HepG2 (cell line): ENCODE data around the gene CDC40. TPM values are rescaled to one million over a fixed set of nuclear protein-coding genes. Genes with fewer than 3 reads are reported as not detected.

Experiments used
- ATAC-seq: fragments of 200-7000 bp; cut with Tn5 transposase; 3 replicates; pipeline ENCODE4 v1.9.1; 2020; ENCODE audit warnings: mild to moderate bottlenecking, moderate library complexity
- BruUV-seq: library from RNA; stranded (reverse); fragments of 400-500 nt; replicated peaks from 2 replicates; lab custom pipeline; 2021; lab: Mats Ljungman, UMichigan
- CTCF ChIA-PET: fragments of 300-600 bp; formaldehyde crosslinking; extraction: SDS; loops from one replicate; lab custom pipeline; 2021; ENCODE audit warnings: low total read pairs, inconsistent platforms, low intra/inter-chr PET ratio; lab: Yijun Ruan, JAX
- POLR2A ChIA-PET: fragments of 350-600 bp; sonication (Branson Sonifier 250); formaldehyde crosslinking; loops from one replicate; lab custom pipeline; 2020; ENCODE audit warnings: antibody characterized with exemption, inconsistent platforms; lab: Yijun Ruan, JAX
- DNase-seq: peaks from one replicate; pipeline ENCODE4 v3.0.0-alpha.2; 2015; ENCODE audit warnings: low spot score
- FAIRE-seq: peaks from 3 replicates; lab custom pipeline; 2011; peaks lifted over from hg19 to GRCh38; lab: Jason Lieb, UNC
- H2AFZ ChIP-seq: one replicate; pipeline ENCODE4 v1.6.1; 2011; ENCODE audit warnings: low read length, inconsistent platforms
- H3K27ac ChIP-seq: fragments of 300-600 bp; 3 replicates; pipeline ENCODE4 v1.8.0; 2011; ENCODE audit warnings: mixed run types, mild to moderate bottlenecking, mixed read lengths, low read length, inconsistent platforms; ENCODE audit not compliant: insufficient read depth; ENCODE audit errors: extremely low read length
- H3K27me3 ChIP-seq, 2 experiments: fragments of 200-600 bp in 1 of 2; 2 replicates in 1 of 2; 3 replicates in 1 of 2; pipeline versions ENCODE4 v1.6.0 to v1.8.0; 2011; ENCODE audit warnings: low read length in 2 of 2, mild to moderate bottlenecking in 2 of 2, moderate library complexity in 2 of 2, inconsistent platforms in 1 of 2; ENCODE audit not compliant: insufficient read depth in 2 of 2, control insufficient read depth in 1 of 2
- H3K36me3 ChIP-seq, 2 experiments: fragments of 200-600 bp in 1 of 2; replicated peaks in 1 of 2; 2 replicates in 1 of 2; 3 replicates in 1 of 2; pipeline versions ENCODE4 v1.5.1 to v1.8.0; 2011; ENCODE audit warnings: low read length in 2 of 2, inconsistent platforms in 1 of 2; ENCODE audit not compliant: insufficient read depth in 2 of 2, control insufficient read depth in 1 of 2
- H3K4me1 ChIP-seq: 2 replicates; pipeline ENCODE4 v1.5.1; 2012; ENCODE audit warnings: low read length, inconsistent platforms; ENCODE audit not compliant: insufficient read depth
- H3K4me2 ChIP-seq: 2 replicates; pipeline ENCODE4 v1.6.0; 2011; ENCODE audit warnings: low read depth, low read length, inconsistent platforms
- H3K4me3 ChIP-seq, 3 experiments: fragments of 200-600 bp in 1 of 3; sonication (generic), shearing (Covaris generic) in 1 of 3; replicated peaks in 1 of 3; 2 replicates each; pipeline ENCODE4 v1.5.1; 2011 to 2016; ENCODE audit warnings: low read length in 3 of 3, inconsistent platforms in 2 of 3, low read depth in 2 of 3, mild to moderate bottlenecking in 2 of 3, control low read depth in 1 of 3, mixed read lengths in 1 of 3; ENCODE audit not compliant: insufficient read depth in 1 of 3
- H3K79me2 ChIP-seq: one replicate; pipeline ENCODE4 v1.6.1; 2011; ENCODE audit warnings: low read length, inconsistent platforms; ENCODE audit not compliant: insufficient read depth
- H3K9ac ChIP-seq: 2 replicates; pipeline ENCODE4 v1.6.0; 2011; ENCODE audit warnings: mild to moderate bottlenecking, low read depth, low read length, inconsistent platforms; ENCODE audit not compliant: insufficient read depth
- H3K9me3 ChIP-seq: 2 replicates; pipeline ENCODE4 v1.5.1; 2012; ENCODE audit warnings: mild to moderate bottlenecking, low read length
- H4K20me1 ChIP-seq: 2 replicates; pipeline ENCODE4 v1.6.0; 2011; ENCODE audit warnings: inconsistent platforms, mild to moderate bottlenecking, low read length, moderate library complexity; ENCODE audit not compliant: insufficient read depth
- ATF5 ChIP-seq: sonication (generic); formaldehyde crosslinking; IDR thresholded peaks from 2 replicates; pipeline ENCODE4 v1.4.0; 2020; ENCODE audit warnings: mild to moderate bottlenecking, low read depth, missing genetic modification reagents
- EHMT2 ChIP-seq: fragments of 200-600 bp; sonication (generic); IDR thresholded peaks from 2 replicates; pipeline ENCODE4 v1.7.0; 2017; ENCODE audit warnings: antibody characterized with exemption, low read depth, low read length, borderline replicate concordance
- RELA ChIP-seq: sonication (generic); formaldehyde crosslinking; IDR thresholded peaks from 2 replicates; pipeline ENCODE4 v1.4.0; 2020; ENCODE audit warnings: missing genetic modification reagents
- STAG1 ChIP-seq: sonication (generic); formaldehyde crosslinking; IDR thresholded peaks from 2 replicates; pipeline ENCODE4 v1.4.0; 2020; ENCODE audit warnings: missing genetic modification reagents
- THYN1 ChIP-seq: sonication (generic); formaldehyde crosslinking; IDR thresholded peaks from 2 replicates; pipeline ENCODE4 v1.8.1; 2023; ENCODE audit warnings: low read depth, mild to moderate bottlenecking, moderate library complexity, missing genetic modification reagents, borderline replicate concordance
- WGBS: methylation state at CpG from one replicate; pipeline ENCODE4 v1.1.6; 2017; ENCODE audit warnings: low lambda C conversion rate; 5-methylcytosine and 5-hydroxymethylcytosine counted together
- in situ Hi-C: cut with HindIII; loops from 2 replicates; pipeline ENCODE4 v1.10.0; 2017; ENCODE audit warnings: low pct_unique_long_range_greater_than_20kb; ENCODE audit not compliant: extremely low pct_ligation_motif_present
- intact Hi-C: fragments of 100-400 bp; cut with micrococcal nuclease; formaldehyde crosslinking; loops from one replicate; pipeline ENCODE4 v1.10.0; 2022; ENCODE audit not compliant: unreplicated experiment
- polyA plus RNA-seq, 8 experiments: library from polyadenylated mRNA; depleted of rRNA in 3 of 8; stranded (reverse) in 7 of 8; unstranded in 1 of 8; fragments of >200 nt; fragmentation: Illumina TruSeq in 4 of 8; extraction: Trizol in 4 of 8; gene quantifications; 2 replicates each; pipeline versions ENCODE4 v1.2.1 to v1.2.3, GENCODE V29; 2011 to 2016; ENCODE audit warnings: low read depth in 4 of 8, missing spikeins in 1 of 8, mixed read lengths in 1 of 8; ENCODE audit not compliant: insufficient read depth in 1 of 8
- total RNA-seq, 5 experiments: library from RNA; depleted of rRNA; stranded (reverse); fragments of >200 nt; fragmentation: Illumina TruSeq; extraction: Trizol; gene quantifications; 2 replicates each; pipeline ENCODE4 v1.2.3, GENCODE V29; 2016; ENCODE audit warnings: low read depth in 1 of 5
- TF ChIP-seq, protein P1 (sequence below): sonication (generic); formaldehyde crosslinking; IDR thresholded peaks from 2 replicates; pipeline ENCODE4 v1.5.0; 2020; ENCODE audit warnings: mild to moderate bottlenecking, missing genetic modification reagents, moderate library complexity

CDC40 gene
- total and polyA plus RNA-seq, 2 of the 13 experiments (the other 11 are each of a cell fraction or from before 2014, with no cell fraction given): 11.4 to 21.5 TPM

DNA sequence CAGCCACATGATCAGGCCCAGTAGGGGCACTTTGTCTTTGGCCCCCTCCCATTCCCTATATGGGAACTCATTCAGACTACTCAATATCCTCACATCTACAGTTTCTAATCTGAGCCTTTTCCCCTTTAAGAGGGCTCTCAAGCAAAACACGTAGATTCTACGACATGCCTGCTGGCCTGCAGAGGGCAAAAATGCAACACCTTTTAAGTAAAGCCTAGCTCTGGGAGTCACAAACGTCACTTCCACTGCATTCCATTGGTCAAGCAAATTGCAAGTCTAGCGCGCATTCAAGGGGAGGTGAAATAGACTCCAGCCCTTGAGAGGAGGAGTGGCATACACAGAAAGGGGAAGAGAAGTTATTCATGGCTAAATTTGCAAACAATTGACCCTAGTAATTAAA is 70.6 kb downstream of the CDC40 start:
- no peak for FAIRE-seq
- H3K4me3 ChIP-seq: no peak overlapping the region
- H3K36me3 ChIP-seq: no peaks in the 10 kb centered on the region
- intact Hi-C loops: no loop called here
- H3K27me3 ChIP-seq: no peaks in the 10 kb centered on the region
- in situ Hi-C loops: no loop called here
- TF ChIP-seq, protein P1, sequence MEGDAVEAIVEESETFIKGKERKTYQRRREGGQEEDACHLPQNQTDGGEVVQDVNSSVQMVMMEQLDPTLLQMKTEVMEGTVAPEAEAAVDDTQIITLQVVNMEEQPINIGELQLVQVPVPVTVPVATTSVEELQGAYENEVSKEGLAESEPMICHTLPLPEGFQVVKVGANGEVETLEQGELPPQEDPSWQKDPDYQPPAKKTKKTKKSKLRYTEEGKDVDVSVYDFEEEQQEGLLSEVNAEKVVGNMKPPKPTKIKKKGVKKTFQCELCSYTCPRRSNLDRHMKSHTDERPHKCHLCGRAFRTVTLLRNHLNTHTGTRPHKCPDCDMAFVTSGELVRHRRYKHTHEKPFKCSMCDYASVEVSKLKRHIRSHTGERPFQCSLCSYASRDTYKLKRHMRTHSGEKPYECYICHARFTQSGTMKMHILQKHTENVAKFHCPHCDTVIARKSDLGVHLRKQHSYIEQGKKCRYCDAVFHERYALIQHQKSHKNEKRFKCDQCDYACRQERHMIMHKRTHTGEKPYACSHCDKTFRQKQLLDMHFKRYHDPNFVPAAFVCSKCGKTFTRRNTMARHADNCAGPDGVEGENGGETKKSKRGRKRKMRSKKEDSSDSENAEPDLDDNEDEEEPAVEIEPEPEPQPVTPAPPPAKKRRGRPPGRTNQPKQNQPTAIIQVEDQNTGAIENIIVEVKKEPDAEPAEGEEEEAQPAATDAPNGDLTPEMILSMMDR: peak; percentile 20; the same call in 1 of the 2 replicates
- TF ChIP-seq THYN1 (CRISPR knock-in tag): no peak
- no peak for TF ChIP-seq ATF5 (CRISPR knock-in tag)
- TF ChIP-seq EHMT2: no peak
- no peak for TF ChIP-seq RELA (CRISPR knock-in tag)
- TF ChIP-seq STAG1: peak; percentile 41
- peaks cover 11% of the 10 kb centered on the region for H3K4me1 ChIP-seq
- H3K9me3 ChIP-seq: no peaks in the 10 kb centered on the region
- ChIA-PET CTCF (no interaction called here), POLR2A (no interaction called here)
- no peaks in the 10 kb centered on the region for H3K79me2 ChIP-seq
- peak; percentile 54; the same call in 2 of the 3 replicates for ATAC-seq
- H4K20me1 ChIP-seq: no peaks in the 10 kb centered on the region
- BruUV-seq: no TSS peak
- WGBS: 2% methylated on average over 5 of the region's 5 CpGs
- no peak overlapping the region for H3K9ac ChIP-seq
- H3K4me2 ChIP-seq: no peak overlapping the region
- peak; percentile 19 for DNase-seq
- no peak overlapping the region for H3K27ac ChIP-seq
- no peak overlapping the region for H2AFZ ChIP-seq
